Measurements from ENCODE around the gene KLF3.

DNA sequence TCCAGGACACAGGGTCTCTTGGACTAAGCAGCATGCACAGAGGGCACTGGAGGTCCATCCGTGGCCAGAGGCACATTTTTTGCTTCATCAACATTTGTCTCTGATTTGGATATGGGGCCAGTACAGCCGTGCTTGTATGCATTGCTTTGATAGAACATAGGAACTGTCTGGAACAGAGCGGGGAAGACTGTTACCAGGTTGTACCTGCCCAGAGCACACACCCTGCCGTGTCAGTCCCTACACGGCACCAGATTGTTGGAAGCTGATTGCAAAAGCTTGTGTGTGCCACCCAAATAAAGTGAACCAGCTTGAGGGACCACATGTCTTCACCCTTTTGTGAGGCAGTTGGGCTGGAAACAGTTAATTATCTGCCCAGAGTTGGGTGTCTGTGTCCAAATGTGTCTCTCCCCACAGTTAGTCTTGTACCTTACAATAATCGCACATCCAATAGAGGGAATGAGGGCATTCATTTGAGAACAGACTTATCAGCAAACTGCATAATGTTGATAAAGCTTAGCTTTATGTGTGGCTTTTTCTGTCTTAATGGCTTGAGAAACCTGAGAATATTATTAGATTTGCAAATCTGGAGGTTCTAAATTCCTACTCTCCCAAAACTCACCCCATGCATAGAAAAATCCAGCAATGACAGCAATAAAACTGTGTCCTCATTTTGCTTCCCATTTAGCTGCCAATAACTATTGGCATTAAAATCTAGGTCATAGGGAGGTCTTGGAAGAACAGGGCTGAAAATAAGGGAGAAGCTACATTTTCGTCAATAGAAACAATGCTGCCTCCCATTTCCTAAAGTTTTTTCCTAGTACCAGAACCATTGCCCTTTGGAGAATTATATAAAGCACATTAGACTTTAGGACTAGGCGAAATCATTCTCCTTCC is 21.2 kb downstream of the KLF3 start:
- no peak for TF ChIP-seq POLR2A (IDR thresholded peaks at IDR 0.05)
- TF ChIP-seq CTCF (IDR thresholded peaks at IDR 0.05) = no peak

All from heart left ventricle (tissue), 13 donors.